NOMO-1 treated with dmso at 0.1 percent for 144 hours (cell line): ENCODE results near the gene FHL3.
A peak's percentile ranks its signal among the peaks of the same experiment; 100 is the strongest.

Experiments
- DNase-seq: peaks from one replicate; lab custom pipeline; 2025; ENCODE audit not compliant: unreplicated experiment; lab: John Stamatoyannopoulos, UW

The FHL3 gene

DNA sequence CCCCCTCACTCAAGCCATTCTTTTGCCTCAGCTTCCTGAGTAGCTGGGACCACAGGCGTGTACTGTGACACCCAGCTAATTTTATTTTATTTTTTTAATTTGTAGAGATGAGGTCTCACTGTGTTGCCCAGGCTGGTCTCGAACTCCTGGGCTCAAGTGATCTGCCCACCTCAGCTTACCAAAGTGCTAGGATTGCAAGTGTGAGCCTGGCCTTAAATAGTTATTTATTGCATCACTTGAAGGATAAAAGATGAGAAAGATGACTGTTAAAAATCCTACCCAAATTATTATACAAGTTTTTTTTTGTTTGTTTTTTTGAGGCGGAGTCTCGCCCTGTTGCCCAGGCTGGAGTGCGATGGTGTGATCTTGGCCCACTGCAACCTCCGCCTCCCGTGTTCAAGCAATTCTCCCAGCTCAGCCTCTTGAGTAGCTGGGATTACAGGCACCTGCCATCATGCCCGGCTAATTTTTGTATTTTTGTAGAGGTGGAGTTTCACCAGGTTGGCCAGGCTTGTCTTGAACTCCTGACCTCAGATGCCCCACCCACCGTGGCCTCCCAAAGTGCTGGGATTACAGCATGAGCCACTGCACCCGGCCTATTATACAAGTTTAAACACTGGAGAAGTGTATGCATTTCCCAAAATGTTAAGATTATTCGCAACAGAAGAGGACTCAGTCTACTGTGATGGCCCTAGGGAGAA, 9.6 kb upstream of the FHL3 start:
- no peak for DNase-seq

DNA sequence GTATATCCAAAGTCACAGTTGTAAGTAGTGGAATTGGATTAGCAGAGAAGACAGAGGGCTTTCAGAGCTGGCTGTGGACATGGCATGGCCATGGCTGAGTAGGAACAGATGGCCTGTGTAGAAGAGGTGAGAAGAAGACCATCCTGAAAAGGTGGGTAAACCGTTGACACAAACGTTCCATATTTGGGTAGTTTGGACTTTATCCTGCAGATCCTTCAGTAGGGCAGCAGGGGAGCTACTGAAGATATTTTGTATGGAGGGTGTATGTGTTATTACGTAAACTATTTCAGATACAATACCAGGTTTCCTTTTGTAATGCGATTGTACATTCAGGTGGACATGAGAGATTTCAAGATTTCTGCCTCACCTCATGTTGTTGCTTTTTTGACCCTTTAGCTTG, 8.9 kb upstream of the FHL3 start:
- DNase-seq = no peak

DNA sequence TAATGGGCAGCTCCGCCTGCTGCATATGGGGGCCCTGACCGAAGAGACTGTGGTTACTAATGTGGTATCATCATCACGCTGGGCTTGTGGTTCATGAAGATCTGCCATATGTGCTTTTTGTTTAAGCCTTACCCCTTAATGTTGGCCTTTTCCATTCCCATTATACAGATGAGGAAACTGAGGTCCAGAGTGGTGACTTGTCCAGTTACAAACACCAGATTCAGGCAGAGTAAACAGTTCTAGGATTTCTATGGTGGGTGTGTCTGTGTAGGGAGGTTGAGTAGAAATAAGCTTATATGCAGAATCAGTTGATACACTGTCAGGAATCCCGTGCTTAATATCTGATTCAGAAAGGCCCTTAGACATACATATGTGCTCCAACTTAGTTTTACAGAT, 7.9 kb upstream of the FHL3 start:
- no peak for DNase-seq

DNA sequence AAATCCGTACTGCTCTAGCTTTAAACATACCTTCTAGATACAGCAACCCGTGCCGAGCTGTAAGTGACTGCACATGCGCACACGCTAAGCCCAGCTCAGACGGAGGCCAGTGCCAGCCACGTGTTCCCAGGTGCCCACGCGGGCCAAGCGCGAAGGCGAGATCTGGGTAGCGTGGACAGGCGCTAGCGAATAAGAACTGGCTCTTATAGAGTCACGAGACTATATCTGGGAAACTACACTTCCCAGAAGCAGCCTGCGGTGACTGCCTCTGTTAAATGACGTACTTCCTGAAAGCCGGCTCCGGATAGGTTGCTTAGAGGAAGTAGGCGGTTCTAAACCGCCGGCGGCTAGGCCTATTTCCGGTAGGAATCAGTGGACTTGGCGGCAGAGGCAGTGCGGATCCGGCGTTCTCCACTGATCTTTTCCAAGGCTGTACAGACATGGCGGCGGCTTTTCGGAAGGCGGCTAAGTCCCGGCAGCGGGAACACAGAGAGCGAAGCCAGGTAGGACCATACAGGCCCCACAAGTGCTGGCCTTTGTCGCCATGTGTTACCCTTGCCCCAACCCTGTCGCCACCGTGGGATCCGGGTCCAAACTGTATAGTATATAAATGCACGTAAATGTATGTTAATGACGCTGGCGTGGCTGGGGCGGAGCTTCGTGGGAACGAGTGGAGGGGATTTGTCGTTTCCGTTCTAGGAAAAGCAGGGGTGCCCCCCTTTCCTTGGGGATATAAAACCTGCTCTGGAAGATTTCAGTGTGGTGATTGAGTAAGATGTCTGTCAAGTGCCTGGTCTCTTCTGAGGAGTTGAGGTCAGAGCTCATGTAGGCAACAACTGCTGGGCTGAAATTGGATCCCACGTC, 7.3 kb upstream of the FHL3 start, which contains the start of gene UTP11:
Gene UTP11 (plus strand): TSS at position 372 of the 864 bp plus-strand sequence. CDS start 69 bp downstream, at position 441.
- DNase-seq = peak; percentile 98

DNA sequence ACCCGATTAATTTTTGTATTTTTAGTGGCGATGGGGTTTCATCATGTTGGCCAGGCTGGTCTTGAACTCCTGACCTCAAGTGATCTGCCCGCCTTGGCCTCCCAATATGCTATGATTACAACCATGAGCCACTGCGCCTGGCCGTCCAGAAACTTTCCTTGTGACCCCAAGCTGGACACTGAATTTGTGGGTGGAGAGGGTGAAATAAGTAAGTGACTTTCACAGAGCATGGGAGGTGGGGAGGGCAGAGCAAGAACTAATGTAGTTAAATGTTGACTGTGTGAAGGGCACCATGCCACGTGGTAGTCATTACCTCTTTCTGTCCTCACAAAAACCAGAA, 4.5 kb upstream of the FHL3 start:
- no peak for DNase-seq

DNA sequence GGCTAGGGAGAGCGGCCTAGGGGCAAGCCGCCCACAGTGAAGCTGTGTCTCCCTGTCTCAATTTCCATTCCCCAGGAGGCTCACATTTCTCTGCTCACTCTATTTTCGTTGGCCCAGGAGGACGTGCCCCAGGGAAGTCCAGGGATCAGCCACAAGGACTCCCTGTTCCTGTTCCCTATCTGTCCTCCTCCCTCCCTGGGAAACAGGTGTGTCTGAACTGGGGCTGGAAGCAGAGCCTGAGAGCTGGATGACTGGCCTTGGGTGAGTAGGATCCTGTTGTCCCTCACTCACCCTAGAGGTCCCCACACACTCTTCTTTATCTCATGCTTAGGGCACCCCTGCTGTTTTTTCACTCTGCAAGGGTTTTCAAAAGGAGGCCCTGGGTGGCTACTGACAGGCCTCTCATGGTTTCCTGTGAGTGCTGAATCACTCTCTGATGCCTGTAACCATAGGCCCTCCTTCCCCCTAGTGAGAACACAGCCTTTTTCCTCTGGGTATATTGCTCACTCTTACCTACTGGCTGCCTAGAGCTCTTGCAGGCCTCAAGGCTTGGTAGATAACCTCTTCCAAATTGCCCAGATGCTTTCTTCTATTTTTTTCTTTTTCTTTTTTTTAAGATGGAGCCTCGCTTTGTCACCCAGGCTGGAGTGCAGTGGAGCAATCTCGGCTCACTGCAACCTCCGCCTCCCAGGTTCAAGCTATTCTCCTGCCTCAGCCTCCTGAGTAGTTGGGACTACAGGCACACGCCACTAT, 4.0 kb upstream of the FHL3 start:
- peak; percentile 64 for DNase-seq

DNA sequence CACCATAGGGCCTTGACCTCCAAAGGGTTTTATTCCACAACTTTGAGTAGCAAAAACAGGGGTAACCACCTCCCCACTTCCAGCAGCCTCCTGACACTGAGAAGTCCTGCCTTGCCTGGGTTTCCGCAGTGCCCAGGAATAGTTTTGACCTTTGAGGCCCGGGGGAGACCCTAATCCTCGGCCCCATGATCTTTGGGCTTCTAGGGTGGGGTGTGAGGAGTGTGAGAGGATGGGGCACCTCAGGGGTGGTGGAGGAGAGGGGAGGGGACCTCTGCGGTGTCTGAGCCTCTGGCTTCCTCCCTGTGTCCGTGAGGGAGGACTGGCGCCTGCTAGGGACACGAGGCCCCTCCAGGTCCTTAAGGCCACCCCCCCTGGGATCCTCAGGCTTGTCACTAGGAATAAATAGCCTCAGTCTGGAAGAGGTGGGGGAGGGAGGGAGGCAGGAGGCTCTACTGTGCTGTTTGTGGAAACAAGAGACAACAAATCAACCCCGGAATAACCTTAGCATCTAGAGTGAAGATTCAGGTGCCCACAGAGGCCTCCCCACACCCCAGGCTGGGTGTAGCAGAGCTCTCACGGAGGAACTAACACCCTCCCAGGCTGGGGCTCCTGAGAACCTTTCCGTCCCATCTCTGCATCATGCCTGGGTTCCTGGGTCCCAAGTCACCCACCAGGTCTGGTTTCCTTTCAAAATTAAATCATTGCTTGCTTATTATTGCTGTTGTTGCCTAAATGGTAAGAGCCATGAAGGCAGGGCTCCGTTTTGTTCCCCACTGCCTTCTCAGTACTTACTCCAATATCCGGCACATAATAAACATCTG, 904 bp upstream of the FHL3 start:
- no peak for DNase-seq

DNA sequence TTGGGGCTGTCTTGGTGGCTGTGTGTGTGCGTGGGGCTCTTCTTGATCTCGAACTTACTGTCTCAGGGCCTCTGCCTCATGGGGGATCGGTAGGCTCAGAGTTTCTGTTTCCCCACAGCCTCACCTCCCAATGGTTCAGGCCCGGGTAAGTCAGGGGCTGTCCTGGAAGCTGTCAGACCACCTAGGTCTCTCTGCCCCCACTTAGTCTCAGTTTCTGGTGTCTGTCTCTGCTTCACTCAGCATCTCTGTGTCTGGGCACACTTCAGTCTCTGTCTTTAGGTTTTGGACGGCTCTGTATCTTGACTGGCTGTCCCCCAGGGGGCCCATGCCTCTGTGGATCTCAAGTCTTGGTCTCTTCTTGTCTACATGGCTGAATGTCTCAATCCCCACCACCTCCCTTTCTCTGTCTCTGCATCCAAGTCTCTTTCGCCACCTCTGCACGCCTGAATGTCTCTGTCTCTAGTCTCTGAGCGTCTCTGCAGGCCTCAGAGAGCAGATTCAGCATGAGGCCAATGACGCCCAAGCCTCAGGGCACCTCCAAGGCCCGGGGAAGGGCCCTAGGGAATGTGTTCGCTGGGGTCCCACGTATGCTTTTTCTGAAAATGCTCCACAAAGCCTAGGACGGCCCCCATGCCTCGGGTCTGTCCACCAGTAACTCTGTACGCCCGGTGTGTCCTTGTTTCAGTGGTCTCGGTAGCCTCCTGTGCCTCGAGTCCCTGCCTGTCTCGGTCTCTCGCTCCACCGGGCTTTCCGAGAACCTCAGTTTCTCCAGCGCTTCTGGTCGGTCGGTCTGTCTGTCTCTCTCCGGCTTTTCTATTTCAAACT, 818 bp downstream of the FHL3 start:
- DNase-seq = peak; percentile 19

DNA sequence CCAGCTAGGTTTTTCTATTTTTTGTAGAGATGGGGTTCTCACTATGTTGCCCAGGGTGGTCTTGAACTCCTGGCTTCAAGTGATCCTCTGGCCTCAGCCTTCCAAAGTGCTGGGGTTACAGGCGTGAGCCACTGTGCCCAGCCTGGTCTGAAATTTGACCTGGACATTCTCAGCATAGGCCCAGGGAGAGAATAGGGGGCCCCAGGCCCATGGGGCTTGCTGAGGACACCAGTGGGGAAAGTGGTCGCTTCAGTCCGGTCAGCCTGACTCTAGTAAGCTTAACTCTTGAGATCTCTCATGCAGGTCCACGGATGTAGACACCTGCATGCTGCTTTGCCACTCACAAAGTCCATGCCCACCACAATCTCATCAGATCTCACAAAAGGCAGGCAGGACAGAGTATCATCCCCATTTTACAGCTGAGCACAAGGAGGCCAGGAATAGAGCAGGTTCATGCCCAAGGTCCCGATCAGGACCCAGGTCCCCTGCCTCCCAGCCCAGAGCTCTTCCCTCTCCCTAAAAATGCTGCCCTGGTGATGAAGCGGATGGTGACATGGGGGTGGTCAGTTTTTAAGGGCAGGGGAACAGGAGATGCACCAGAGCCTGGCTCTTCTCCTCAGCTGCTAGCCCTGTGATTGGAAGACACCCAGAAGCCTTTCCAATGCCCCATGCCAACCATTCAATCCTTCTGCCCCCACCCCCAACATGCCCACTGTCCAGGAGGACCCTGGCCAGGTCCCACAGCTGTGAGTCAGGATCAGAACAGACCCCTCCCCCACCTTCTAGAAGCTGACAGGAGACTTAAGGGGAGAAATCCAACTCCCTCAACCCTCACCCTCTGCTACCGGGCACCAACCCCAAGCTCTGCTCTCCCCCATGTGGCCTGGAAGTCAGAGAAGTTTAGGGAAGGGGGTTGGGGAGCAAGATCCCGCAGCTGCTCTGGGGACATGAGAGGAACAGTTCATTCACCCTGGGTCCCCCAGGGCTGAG, 1.8 kb downstream of the FHL3 start:
- DNase-seq = no peak

DNA sequence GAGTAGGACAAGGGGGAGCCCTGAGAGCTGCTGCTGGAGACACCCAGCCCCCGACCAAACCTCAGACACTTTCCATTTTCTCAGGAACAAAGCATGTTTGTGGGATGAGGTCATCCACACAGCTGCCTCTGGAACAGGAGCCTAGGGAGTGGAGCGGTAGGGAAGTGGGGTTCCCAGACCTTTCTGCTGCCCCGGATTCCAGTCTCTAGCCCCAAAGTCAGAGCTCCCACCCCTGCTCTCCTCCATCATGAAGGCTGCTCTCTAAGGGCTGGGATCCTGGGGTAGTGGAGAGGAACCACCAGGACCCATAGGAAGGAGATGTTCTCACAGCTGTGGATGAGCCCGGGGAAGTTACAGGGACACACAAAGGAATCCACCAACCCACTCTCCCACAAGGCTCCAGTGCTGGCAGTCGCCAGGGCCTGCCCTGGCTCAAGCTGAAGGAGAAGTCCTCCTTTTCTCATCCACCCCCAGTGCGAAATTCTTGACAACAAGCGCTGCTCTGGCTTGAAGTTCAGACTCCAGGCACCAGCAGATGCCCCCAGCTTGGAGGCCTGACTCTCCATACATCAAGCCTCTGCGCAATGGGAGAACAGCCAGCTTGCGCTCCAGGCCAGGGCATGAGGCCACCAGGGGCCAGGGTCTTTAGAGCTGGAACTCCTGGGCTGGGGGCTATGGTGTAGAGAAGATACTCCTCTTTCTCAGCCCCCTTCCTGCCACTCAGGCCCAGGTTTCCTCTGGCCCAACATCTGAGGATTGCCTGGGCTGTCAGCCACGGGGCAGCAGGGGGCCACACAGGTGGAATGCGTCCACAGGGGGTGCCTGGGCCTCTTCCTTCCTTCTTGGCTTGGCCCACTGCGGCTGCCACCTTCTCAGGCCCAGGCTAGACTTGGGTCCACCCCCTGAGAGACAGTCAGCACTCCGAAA, 4.5 kb downstream of the FHL3 start:
- DNase-seq = no peak

DNA sequence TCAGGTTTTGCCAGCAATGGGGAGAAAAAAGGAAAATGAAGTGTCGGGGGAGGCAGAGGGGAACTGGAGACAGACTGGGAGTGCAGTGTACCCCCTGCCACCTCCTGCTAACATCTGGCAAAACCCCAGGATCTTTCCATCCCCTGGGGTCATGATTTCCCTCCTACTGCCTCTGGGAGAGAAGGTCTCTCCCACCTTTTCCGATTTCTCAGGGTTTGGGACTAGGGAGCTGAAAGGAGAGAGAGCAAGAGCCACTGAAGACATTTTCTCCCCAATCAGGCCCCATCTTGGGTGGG, 5.1 kb downstream of the FHL3 start:
- no peak for DNase-seq

DNA sequence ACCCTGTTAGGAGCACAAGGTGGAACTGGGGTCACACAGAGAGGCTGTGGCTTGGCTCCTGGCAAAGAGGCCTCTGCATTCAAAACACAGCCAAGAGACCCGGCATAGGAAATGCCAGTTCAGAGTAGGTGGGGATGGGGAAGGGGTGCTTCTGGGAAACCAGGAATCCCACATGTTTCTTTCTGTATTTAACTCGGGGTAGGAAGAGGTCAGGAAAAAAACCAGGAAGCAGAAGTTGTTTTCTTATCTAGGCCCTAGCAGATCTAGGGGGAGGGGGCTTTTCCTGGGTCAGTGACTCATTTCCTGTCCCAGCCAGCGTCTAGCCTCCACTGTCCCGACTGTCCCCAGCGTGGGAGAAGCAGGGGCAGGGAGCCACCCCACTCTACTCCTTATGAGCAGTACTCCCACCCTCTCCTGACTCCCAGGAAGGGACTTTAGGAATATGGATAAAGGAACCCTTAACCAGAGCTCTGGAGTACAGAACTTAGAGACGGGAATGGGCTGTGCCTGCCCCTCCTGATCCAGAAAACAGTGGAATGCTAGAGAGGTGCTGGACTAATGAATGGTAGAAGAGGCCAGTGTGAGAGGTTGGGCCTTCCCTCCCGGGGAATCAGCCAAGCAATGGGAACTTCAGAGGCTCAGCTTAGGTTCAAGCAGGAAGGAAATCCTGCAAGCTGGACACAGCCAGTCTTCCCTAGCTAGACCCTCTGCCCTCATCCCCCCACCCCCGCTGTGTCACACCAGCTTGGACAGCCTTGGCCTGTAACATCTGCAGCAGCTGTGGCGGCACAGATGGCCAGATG, 5.7 kb downstream of the FHL3 start:
- no peak for DNase-seq

DNA sequence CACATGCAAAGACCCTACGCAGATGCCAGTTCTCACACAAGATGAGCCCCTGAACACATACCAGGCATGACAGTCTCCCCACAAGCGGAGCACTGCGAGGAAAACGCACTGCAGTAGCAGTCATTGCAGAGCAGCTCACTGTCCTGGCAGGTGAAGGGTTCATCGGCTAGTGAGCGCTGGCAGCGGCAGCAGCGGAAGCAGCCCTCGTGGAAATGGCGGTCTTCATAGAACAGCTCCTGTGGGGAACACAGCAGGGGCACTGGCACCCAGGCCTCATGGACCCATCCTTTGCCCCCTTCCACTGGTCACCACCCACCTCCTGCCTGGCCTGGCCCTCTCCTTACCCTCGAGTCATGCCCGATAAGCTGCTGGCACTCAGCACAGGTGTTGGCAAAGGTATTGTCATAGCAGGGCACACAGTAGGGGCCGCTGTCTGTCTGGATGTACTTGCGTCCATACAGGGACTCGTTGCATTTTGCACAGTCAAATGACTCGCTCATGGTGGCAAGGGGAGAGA, 6.3 kb downstream of the FHL3 start:
- no peak for DNase-seq

DNA sequence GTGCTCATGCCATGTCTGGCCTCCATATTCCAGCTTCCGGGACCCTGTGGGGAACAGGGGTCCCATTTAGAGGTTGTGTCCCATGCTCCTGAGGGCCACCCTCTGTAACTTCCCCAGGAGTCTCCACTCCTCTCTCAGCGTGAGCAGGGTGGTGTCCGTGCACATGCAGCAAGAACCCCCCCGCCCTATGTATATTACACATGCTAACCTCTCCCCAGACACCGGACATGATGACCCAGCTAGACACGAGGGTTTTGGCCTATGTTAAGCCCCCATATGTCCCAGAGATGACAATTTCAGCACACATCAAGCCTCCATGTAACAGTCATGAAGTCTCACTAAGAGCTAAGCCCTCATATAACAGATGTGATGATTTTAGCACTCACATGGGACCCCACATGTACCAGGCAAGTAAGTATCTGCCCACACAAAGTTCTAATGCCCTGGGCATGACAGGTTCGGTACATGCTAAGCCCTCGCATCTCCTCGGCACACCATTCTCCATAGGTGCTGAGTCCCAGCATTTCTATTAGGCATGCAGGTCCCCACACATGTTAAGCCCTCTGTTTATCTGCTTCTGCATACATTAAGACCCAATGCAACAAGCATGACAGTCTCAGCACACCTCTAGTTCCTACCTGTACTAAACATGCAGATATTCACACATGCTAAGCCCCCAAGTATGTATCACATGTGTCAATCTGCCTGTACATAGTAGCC, 7.1 kb downstream of the FHL3 start:
- DNase-seq = no peak

DNA sequence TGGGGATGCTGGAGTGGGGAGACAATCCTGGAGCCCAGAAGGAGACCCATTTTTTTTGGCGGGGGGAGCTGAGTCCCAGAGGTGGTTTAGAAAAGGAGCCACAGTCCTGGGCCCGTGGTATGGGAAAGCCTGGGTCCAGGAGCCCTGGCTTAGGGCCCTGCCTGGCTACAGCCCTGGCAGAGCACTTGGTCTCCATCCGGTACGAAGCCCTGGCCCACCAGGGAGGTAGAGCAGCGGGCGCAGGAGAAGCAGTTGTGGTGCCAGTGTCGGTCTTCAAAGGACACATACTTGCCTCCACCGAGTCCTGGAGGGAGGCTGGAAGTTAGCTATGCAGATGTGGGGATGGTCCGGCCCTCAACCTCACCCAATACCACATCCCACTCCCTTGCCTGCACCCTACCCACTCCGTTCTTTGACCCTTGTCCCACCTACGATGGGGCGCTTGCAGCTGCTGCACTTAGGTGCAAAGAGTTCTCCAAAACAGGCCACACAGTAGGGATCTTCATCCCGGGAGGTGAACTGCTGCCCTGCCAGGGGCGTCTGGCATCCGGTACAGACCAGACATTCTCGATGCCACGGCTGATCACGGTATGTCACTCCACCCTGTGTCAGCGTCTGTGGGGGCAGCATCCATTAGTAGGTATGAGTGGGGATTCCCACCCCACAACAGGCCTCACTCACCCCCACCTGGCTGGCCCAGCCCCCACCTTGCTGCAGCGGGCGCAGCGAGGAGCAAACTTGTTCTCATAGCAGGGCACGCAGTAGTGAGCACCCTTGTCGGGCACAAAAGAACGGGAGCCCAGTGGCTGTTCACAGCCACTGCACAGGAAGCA, 7.8 kb downstream of the FHL3 start:
- no peak for DNase-seq
